Skeletal muscle tissue (tissue), 4 donors: Measurements from ENCODE around the gene LENG8. TPM values are rescaled to one million over a fixed set of nuclear protein-coding genes. Genes with fewer than 3 reads are reported as not detected.
A peak's percentile ranks its signal among the peaks of the same experiment; 100 is the strongest.

ENCODE experiments used
- H3K27ac ChIP-seq: one replicate; pipeline ENCODE4 v1.7.0; 2013; ENCODE audit warnings: mild to moderate bottlenecking, low read depth, low read length, inconsistent platforms
- H3K27me3 ChIP-seq, 3 donors: one replicate each; pipeline ENCODE4 v1.7.0; 2013; ENCODE audit warnings: low read length in 3 of 3; ENCODE audit not compliant: control insufficient read depth in 3 of 3, insufficient read depth in 3 of 3
- H3K36me3 ChIP-seq, 3 donors: one replicate each; pipeline ENCODE4 v1.7.0; 2013; ENCODE audit warnings: low read length in 3 of 3; ENCODE audit not compliant: control insufficient read depth in 3 of 3, insufficient read depth in 3 of 3
- H3K4me1 ChIP-seq, 3 donors: one replicate each; pipeline ENCODE4 v1.7.0; 2013; ENCODE audit warnings: low read length in 3 of 3, mild to moderate bottlenecking in 3 of 3; ENCODE audit not compliant: control insufficient read depth in 3 of 3, insufficient read depth in 3 of 3
- H3K4me3 ChIP-seq, 3 donors: one replicate each; pipeline ENCODE4 v1.7.0; 2013; ENCODE audit warnings: low read length in 3 of 3
- H3K9ac ChIP-seq, 3 donors: one replicate each; pipeline ENCODE4 v1.7.0; 2013; ENCODE audit warnings: low read length in 3 of 3, mild to moderate bottlenecking in 3 of 3, moderate library complexity in 2 of 3, low read depth in 1 of 3
- H3K9me3 ChIP-seq, 3 donors: one replicate each; pipeline ENCODE4 v1.7.0; 2013; ENCODE audit warnings: low read length in 3 of 3; ENCODE audit not compliant: control insufficient read depth in 3 of 3
- total RNA-seq: library from RNA; depleted of rRNA; stranded (reverse); fragments of >200 nt; gene quantifications from one replicate; pipeline ENCODE4 v1.2.3, GENCODE V29; 2014
- donor health status: Osteomylitis.

Gene LENG8
- 15.1 TPM for total RNA-seq

- peaks cover 28 to 41% (median 39%) of the 10 kb centered on the region in 3 donors for H3K36me3 ChIP-seq
- peak within 1 kb of the TSS; percentile 95 to 99 (median 97) for H3K9ac ChIP-seq
- no peaks in the 10 kb centered on the region for H3K9me3 ChIP-seq
- peak within 1 kb of the TSS; percentile 97 to 98 (median 97) for H3K4me3 ChIP-seq
- no peaks in the 10 kb centered on the region for H3K27me3 ChIP-seq
- peaks cover 32 to 50% (median 33%) of the 10 kb centered on the region in 3 donors for H3K4me1 ChIP-seq
- peak within 1 kb of the TSS; percentile 98 for H3K27ac ChIP-seq
These were observed at the start of gene LENG8 for GRCh38 chr19:54448774-54449700. TSS of gene LENG8 (plus strand) at chr19:54449199. CDS start at chr19:54451345, 2,146 bp downstream.

GRCh38 chr19:54400913-54401312 lies 48.1 kb upstream of the LENG8 start:
- no peak overlapping the region for H3K4me3 ChIP-seq
- H3K9me3 ChIP-seq: peaks cover 0 to 2% (median 0%) of the 10 kb centered on the region in 3 donors
- no peak overlapping the region for H3K9ac ChIP-seq
- H3K27ac ChIP-seq: no peak overlapping the region
- peaks cover 0 to 2% (median 0%) of the 10 kb centered on the region in 3 donors for H3K27me3 ChIP-seq
- no peaks in the 10 kb centered on the region for H3K36me3 ChIP-seq
- no peaks in the 10 kb centered on the region for H3K4me1 ChIP-seq

GRCh38 chr19:54403054-54403453 lies 45.9 kb upstream of the LENG8 start:
- Histone ChIP-seq H3K27ac (no peak overlapping the region), H3K36me3 (no peaks in the 10 kb centered on the region), H3K27me3 (peaks cover 0 to 4% (median 0%) of the 10 kb centered on the region in 3 donors), H3K4me1 (no peaks in the 10 kb centered on the region), H3K9ac (no peak overlapping the region), H3K4me3 (no peak overlapping the region), H3K9me3 (peaks cover 0 to 2% (median 0%) of the 10 kb centered on the region in 3 donors)

- no peaks in the 10 kb centered on the region for H3K9me3 ChIP-seq
- no peak overlapping the region for H3K27ac ChIP-seq
These were observed 43.4 kb upstream of the LENG8 start for GRCh38 chr19:54405628-54406027.

GRCh38 chr19:54407780-54408179 lies 41.2 kb upstream of the LENG8 start:
- H3K9ac ChIP-seq: no peak overlapping the region
- H3K36me3 ChIP-seq: no peaks in the 10 kb centered on the region
- H3K27me3 ChIP-seq: peaks cover 1 to 8% (median 7%) of the 10 kb centered on the region in 3 donors
- H3K9me3 ChIP-seq: no peaks in the 10 kb centered on the region
- H3K4me1 ChIP-seq: no peaks in the 10 kb centered on the region
- no peak overlapping the region for H3K4me3 ChIP-seq
- H3K27ac ChIP-seq: no peak overlapping the region

More at GRCh38 chr19:54405628-54406027, 43.4 kb upstream of the LENG8 start:
- H3K4me3 ChIP-seq: no peak overlapping the region
- H3K36me3 ChIP-seq: no peaks in the 10 kb centered on the region
- H3K27me3 ChIP-seq: peaks cover 0 to 8% (median 5%) of the 10 kb centered on the region in 3 donors
- no peaks in the 10 kb centered on the region for H3K4me1 ChIP-seq
- H3K9ac ChIP-seq: no peak overlapping the region

GRCh38 chr19:54408456-54409026 lies 40.5 kb upstream of the LENG8 start:
- Histone ChIP-seq H3K27ac (no peak overlapping the region), H3K4me1 (no peaks in the 10 kb centered on the region), H3K9ac (no peak overlapping the region), H3K36me3 (no peaks in the 10 kb centered on the region), H3K9me3 (no peaks in the 10 kb centered on the region), H3K4me3 (no peak overlapping the region), H3K27me3 (peaks cover 5 to 11% (median 6%) of the 10 kb centered on the region in 3 donors)

GRCh38 chr19:54411033-54411432 lies 38.0 kb upstream of the LENG8 start:
- Histone ChIP-seq H3K4me1 (no peaks in the 10 kb centered on the region), H3K27me3 (peaks cover 22 to 32% (median 22%) of the 10 kb centered on the region in 3 donors), H3K9ac (no peak overlapping the region), H3K27ac (no peak overlapping the region), H3K4me3 (no peak overlapping the region), H3K36me3 (no peaks in the 10 kb centered on the region), H3K9me3 (peaks cover 0 to 3% (median 0%) of the 10 kb centered on the region in 3 donors)

GRCh38 chr19:54412877-54413276 lies 36.1 kb upstream of the LENG8 start:
- H3K27me3 ChIP-seq: peaks cover 37 to 51% (median 40%) of the 10 kb centered on the region in 3 donors
- no peak overlapping the region for H3K27ac ChIP-seq

GRCh38 chr19:54414156-54414555 lies 34.8 kb upstream of the LENG8 start:
- Histone ChIP-seq H3K9me3 (peaks cover 0 to 3% (median 2%) of the 10 kb centered on the region in 3 donors), H3K27me3 (peaks cover 46 to 61% (median 52%) of the 10 kb centered on the region in 3 donors), H3K4me3 (no peak overlapping the region), H3K27ac (no peak overlapping the region), H3K36me3 (no peaks in the 10 kb centered on the region), H3K9ac (no peak overlapping the region), H3K4me1 (no peaks in the 10 kb centered on the region)

More at GRCh38 chr19:54412877-54413276, 36.1 kb upstream of the LENG8 start:
- no peak overlapping the region for H3K4me3 ChIP-seq
- H3K9ac ChIP-seq: no peak overlapping the region
- H3K9me3 ChIP-seq: peaks cover 0 to 3% (median 2%) of the 10 kb centered on the region in 3 donors
- no peaks in the 10 kb centered on the region for H3K36me3 ChIP-seq
- H3K4me1 ChIP-seq: no peaks in the 10 kb centered on the region
